HG03457 (cell line): ENCODE measurements around the gene S100A9.

Experiments used
- ATAC-seq: cut with Tn5 transposase; IDR thresholded peaks from one replicate; pipeline ENCODE4 v1.9.1; 2021; ENCODE audit warnings: moderate number of reproducible peaks; ENCODE audit not compliant: unreplicated experiment

Gene S100A9

GRCh38 chr1:153359241-153359640 lies 1.6 kb downstream of the S100A9 start:
- ATAC-seq, result no peak

DNA sequence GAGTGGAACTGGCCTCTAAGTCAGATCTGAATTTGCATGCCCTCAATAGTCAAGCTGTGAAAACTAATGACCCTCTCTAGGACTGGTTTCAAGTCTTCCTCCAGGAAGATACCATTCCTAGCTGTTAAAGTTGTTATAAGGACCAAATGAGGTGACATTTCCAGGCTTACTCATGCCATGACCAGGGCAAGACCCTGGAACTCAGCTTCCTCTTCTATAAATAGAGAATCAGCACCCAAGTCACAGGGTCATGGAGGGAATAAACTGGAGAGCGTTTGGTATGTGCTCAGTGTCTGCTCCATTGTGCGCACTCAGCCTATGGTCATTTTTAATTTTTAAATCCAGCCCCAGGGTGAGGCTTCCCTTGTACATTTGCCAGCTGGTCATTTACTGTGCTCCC lies 2.5 kb downstream of the S100A9 start:
- no peak for ATAC-seq

- ATAC-seq, result no peak
Measured at GRCh38 chr1:153360592-153361479, 3.2 kb downstream of the S100A9 start.

GRCh38 chr1:153361480-153362109 lies 3.9 kb downstream of the S100A9 start:
- no peak for ATAC-seq

GRCh38 chr1:153362187-153362775 lies 4.6 kb downstream of the S100A9 start:
- no peak for ATAC-seq

- ATAC-seq, result no peak
Measured at GRCh38 chr1:153363641-153364040, 6.0 kb downstream of the S100A9 start.

- ATAC-seq, result no peak
Measured at GRCh38 chr1:153364156-153364555, 6.5 kb downstream of the S100A9 start.

DNA sequence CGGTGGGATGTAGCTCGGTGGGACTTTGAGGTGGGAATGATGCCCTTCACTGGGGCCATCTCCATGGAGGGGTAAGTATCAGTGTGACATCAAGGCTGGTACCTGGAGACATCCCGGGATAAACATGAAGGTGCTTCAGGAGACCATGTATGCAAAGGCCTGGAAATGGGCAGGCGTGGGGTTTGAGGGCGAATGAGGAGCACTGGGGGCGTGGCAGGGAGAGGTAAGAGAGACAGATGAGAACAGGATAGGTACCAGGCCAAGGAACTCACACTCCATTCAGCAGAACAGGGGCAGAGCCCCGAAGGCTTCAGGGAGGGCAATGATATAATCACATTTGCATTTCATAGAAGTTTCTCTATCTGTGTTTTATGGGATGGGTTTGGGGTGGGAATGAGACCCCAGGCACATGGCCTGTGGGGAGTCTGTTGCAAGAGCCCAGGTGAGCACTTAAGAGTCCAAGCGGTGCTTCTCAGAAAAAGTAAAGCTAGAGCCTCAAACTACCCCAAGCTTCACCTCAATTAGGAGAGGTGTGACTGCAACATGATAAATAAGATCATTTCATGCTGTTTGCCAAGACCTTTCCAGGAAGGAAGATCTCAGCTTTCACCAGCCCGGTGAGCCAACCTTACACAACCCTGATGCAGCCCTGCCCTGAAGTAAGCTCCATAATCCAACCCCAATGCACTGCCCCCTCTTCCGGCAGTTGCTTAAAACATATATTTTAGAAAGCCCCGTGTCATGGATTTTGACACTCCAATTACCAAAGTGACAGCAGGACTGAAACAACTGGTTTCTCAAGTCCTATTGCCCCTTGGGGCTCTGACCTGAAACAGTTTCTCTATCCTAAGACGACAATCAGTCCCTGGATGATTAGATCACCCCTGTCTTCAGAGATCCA lies 7.4 kb downstream of the S100A9 start:
- ATAC-seq, result no peak

DNA sequence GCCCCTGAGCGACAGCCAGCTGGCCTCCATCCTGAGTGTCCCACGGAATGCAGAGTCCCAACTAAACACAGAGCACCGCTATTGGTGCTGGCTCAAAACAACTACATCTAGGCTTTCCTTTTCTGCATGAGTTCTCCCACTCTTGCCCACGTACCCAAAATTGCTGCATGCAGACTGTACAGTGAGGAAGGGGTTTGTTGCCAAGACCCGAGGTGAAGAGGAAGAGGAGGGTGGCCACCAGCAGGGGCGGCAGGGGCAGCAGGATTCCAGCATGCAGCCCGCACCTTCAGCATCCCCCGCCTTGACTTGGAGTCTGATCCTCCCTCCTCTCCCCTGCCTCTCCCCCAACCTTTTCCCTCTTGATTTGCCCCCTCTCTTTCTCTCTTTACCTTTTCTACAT lies 8.0 kb downstream of the S100A9 start:
- no peak for ATAC-seq

- no peak for ATAC-seq
Measured at GRCh38 chr1:153366261-153366660, 8.6 kb downstream of the S100A9 start.

DNA sequence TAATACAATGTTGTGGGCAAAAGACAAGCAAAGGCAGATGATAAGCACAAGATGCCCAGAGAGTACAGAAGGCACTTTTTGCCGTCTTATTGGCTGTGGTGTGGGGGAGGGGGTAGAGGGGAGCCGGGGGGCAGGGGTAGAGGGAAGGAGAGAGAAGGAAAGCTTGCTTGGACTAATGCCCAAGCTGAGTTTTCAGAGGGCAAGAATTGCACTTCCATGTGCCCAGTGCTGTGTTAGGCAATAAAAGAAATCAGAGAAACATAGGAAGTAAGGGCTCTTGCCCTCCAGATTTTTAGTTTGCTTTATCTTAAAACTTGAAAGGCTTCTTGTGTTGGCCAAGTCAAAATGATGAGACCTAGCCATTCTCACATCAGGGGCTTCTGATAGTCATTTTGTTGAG lies 9.4 kb downstream of the S100A9 start:
- no peak for ATAC-seq

- no peak for ATAC-seq
Measured at GRCh38 chr1:153368495-153368894, 10.8 kb downstream of the S100A9 start.

GRCh38 chr1:153370146-153370545 lies 12.5 kb downstream of the S100A9 start:
- ATAC-seq, result no peak

GRCh38 chr1:153371231-153371630 lies 13.6 kb downstream of the S100A9 start:
- ATAC-seq, result no peak

DNA sequence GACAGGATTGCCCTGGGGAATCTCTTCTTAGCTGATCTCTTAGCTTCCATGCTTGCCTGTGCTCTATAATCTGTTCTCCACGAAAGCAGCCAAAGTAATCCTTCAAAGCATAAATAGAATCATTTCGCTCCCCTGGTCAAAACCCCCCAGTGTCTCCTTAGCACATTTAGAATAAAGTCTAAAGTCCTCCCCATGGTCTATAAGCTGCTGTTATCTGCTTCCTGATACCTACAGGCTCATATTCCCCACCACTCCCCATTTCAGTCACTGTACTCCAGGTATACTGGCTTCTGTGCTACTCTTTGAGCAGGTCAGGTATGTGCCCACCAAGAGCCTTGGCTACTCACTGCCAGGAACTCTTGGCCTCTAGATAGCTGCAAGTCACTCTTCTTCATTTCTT lies 14.9 kb downstream of the S100A9 start:
- no peak for ATAC-seq

GRCh38 chr1:153374071-153374470 lies 16.4 kb downstream of the S100A9 start:
- no peak for ATAC-seq

DNA sequence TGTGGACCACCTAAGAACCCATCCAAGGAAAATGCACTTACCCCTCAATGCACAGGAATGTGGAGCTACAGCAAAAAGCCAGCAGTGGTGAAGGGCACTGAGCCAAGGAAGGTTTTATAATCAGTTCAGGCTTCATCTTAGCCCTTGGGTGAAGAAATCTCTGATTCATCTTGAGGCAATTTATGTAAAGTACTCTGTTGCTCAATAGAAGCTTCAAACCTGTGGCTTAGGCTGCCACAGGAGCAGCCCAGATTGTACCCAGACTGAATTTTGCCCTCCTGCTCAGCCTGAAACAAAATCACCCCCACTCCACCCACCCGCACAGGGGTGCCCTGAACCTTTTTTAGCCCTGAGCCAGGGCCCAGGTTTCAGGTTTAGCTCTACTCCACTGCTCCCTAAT lies 17.9 kb downstream of the S100A9 start, which contains the start of gene S100A12:
Gene S100A12, minus strand, starts transcription at position 111 of the 400 bp plus-strand sequence. CDS start 1,029 bp downstream, outside the sequence.
- no peak for ATAC-seq

- no peak for ATAC-seq
Measured at GRCh38 chr1:153379591-153379990, 21.9 kb downstream of the S100A9 start.

DNA sequence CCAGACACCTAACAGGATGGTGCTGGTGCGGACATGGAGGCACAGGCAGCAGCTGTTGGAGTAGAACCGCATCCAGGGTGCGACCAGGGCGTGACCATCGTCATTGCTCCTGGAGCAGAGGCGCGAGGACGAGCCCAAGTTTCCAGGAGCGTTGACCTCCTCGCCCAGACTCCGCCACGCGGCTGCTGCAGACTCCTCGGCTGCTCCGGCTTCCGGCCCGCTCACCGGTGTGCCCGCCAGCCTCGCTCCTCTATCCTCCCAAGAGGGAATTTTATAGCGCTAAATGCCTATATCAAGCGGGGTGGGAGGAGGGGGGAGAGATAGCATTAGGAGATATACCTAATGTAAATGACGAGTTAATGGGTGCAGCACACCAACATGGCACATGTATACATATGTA lies 23.1 kb downstream of the S100A9 start:
- no peak for ATAC-seq

DNA sequence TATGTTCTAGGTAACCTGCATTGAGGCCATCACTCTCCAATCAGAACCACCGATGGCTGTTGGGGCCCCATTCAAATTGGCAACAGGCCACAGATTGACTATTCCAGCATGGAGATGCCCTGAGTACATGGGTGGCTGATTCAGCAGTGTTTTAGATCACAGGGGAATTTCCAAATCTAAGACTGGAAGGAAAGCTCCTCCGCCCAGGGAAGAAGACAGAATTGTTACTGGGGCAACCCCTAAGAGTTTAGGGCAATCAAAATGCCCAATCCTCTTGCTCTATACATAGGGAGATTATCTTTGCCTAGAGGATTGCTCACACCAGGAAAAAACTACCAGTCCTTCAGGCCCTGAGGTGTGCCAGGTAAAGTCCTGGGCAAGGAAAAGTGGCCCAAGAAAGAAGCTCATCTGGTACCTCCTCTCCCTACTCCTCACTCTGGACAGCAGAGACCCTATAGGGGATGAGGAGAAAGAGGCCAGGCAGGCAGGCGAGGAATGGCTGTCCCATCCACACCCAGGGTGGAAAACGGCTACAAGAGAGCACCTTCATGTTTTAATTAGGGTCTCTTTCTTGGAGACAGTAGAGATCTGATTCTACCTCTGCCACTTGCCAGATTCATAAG lies 27.4 kb downstream of the S100A9 start:
- ATAC-seq, result no peak
